Heart left ventricle (tissue), 16 donors: ENCODE measurements around the gene RNF130. TPM values are rescaled to one million over a fixed set of nuclear protein-coding genes. Genes with fewer than 3 reads are reported as not detected.

ENCODE experiments used
- ATAC-seq, 4 donors: fragments of 200-7000 bp; cut with Tn5 transposase; one replicate each; pipeline ENCODE4 v1.9.1; 2020 to 2022; ENCODE audit warnings: moderate library complexity in 4 of 4, mild to moderate bottlenecking in 3 of 4, moderate number of reproducible peaks in 1 of 4
- DNase-seq, 5 donors: peaks; one replicate each; pipeline ENCODE4 v3.0.0-alpha.2; 2020
- H3K27ac ChIP-seq, 12 donors: fragments of 200-600 bp; sonication (generic) in 4 of 12; one replicate each; pipeline versions ENCODE4 v1.5.0 to v1.8.0; 2016 to 2022; ENCODE audit warnings: mild to moderate bottlenecking in 2 of 12
- H3K27me3 ChIP-seq, 9 donors: fragments of 200-600 bp; sonication (generic) in 2 of 9; one replicate each; pipeline versions ENCODE4 v1.5.1 to v1.8.0; 2016 to 2022; ENCODE audit warnings: mild to moderate bottlenecking in 3 of 9
- H3K36me3 ChIP-seq, 9 donors: fragments of 200-600 bp; sonication (generic) in 2 of 9; one replicate each; pipeline versions ENCODE4 v1.5.0 to v1.8.0; 2018 to 2022; ENCODE audit warnings: mild to moderate bottlenecking in 2 of 9
- H3K4me1 ChIP-seq, 12 donors: fragments of 200-600 bp; sonication (generic) in 4 of 12; one replicate each; pipeline versions ENCODE4 v1.5.0 to v1.8.0; 2016 to 2022; ENCODE audit warnings: mild to moderate bottlenecking in 3 of 12
- H3K4me3 ChIP-seq, 12 donors: fragments of 200-600 bp; sonication (generic) in 4 of 12; one replicate each; pipeline versions ENCODE4 v1.5.0 to v1.8.0; 2017 to 2022; ENCODE audit warnings: mild to moderate bottlenecking in 9 of 12, moderate library complexity in 4 of 12
- H3K9me3 ChIP-seq, 12 donors: fragments of 200-600 bp; sonication (generic) in 4 of 12; one replicate each; pipeline versions ENCODE4 v1.5.0 to v1.8.0; 2016 to 2022; ENCODE audit warnings: mild to moderate bottlenecking in 1 of 12
- POLR2A ChIP-seq, 2 donors: fragments of 450-650 bp; IDR thresholded peaks; one replicate each; pipeline ENCODE4 v1.6.1; 2017; ENCODE audit warnings: antibody characterized with exemption in 2 of 2, mild to moderate bottlenecking in 2 of 2, moderate library complexity in 2 of 2
- WGBS, 4 donors: extraction: QIAGEN DNeasy Blood & Tissue Kit in 2 of 4; methylation state at CpG; one replicate each; pipeline versions ENCODE4 v1.1.5 to v1.1.7; 2013 to 2018; 5-methylcytosine and 5-hydroxymethylcytosine counted together
- intact Hi-C, 10 donors: fragments of 100-400 bp; cut with DNase I; formaldehyde crosslinking; loops; one replicate each; pipeline versions ENCODE4 v1.11.1 to v1.14.2; 2022
- polyA plus RNA-seq, 2 donors: library from polyadenylated mRNA; stranded (reverse); fragments of 200-250 nt; gene quantifications; one replicate each; pipeline ENCODE4 v1.2.3, GENCODE V29; 2013
- total RNA-seq, 9 donors: library from RNA; depleted of rRNA in 2 of 9; stranded (reverse); fragments of >200 nt in 2 of 9; fragmentation: NEBNext Ultra II Directional in 3 of 9; extraction: Animal tissue kit (Norgen Biotek cat#: 25700) in 3 of 9; gene quantifications; one replicate each; pipeline versions ENCODE4 v1.1.0 to v1.2.4, GENCODE V29; 2016 to 2023
- TF ChIP-seq, protein P1 (sequence below), 12 donors: fragments of 200-600 bp; sonication (generic) in 4 of 12; IDR thresholded peaks; one replicate each; pipeline versions ENCODE4 v1.5.0 to v1.8.0; 2018 to 2022; ENCODE audit warnings: antibody characterized with exemption in 12 of 12, mild to moderate bottlenecking in 5 of 12
- donor health status: ischemic (EF 13 %, LVEDD 7.1; RV severe dilation, severe dysfunction).
- donor health status: healthy with polysubstance abuse.
- donor health status: DM: no; HTN: yes; CAD: no.
- donor health status: DM: no; HTN: no; CAD: no.
- donor health status: ischemic (EF 25% LVEDD 6.9; RV normal size, moderate dysfunction).
- donor health status: ischemic (EF 25% LVEDD 5.7; RV mildly dilated, moderate dysfunction).
- donor health status: healthy.
- donor health status: DM: yes; HTN: yes; CAD: no.
- donor health status: ischemic (EF 35%, LVEDD 5.7; RV mildly dilated, moderate dysfunction).
- donor health status: nonischemic (EF 11% LVEDD 7.7; RV severe dilation, severe dysfunction).
- donor health status: DM: yes; HTN: yes; CAD: no.
- donor health status: PGD.
- donor health status: ischemic (EF 29% LVEDD 5.4; RV normal size, mild dysfunction).
- donor health status: nonischemic (EF 23%, LVEDD 6.1; RV moderate dilation, normal function).

The RNF130 gene
- total and polyA plus RNA-seq, 11 donors = 26.3 to 76.2 (median 38.7) TPM

DNA sequence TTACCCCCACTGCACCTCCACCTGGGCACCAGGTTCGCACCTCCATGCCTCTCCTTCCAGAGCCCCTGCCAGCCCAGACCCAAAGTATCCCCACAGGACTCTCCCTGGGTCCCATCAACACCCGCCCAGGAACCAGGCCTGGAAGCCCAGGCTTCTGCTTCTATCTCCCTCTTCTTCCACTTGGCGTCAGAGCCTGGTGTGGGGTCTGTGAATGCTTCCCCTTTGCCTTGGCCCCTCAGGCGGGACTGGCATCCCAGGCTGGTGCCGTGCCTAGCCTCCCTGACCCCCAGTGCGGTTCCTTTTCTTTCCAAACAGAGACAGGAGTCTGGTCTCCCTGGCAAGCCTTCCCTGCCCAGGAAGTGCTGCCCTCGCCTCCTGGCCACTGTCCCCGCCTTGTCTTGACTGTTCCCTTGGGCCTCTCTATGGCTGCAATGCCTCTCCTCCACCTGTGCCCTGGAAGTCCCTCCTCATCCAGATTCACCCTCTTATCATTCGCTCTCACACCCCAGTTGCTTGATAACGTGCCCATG lies 156.1 kb downstream of the RNF130 start:
- 89 to 94% (median 92%) methylated on average over 10 of the region's 10 CpGs for WGBS, 4 donors

DNA sequence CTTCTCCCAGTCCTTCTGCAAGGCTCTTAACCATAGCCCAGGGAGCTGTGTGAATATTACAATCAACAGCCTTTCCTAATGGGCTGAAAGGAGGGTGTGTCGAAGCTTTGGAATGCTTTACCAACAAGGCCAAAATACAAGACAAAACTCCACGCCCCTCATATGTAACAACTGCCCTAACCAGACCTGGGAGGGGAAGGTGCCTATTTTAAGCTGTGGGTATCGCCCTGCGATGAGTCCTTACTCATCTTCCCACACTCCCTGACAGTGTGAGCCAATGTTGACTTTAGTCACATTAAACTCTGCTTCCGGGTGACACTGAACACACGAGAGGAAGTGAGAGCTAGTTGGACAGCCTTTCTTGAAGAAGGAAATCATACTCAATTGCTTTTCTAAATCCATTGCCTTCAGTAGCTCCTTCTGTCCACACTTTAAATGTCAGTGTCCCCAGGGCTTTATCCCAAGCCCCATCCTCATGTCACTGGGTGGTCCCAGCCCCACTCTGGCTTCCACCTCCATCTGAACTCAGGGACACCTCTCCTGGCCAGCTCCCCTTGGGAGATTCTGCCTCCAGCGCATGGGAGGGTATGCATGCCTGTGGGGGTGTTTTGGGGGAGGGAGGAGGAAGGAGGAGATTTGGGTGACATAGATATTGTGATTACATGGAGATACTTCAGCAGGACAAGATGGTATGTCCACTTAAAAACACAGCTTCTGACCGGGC lies 157.4 kb downstream of the RNF130 start:
- WGBS, 4 donors = 62 to 75% (median 68%) methylated on average over 8 of the region's 8 CpGs
- no peaks in the 10 kb centered on the region for H3K9me3 ChIP-seq
- intact Hi-C loops = loop anchor here in 1 of 10 donors (10.0 kb wide), 1 partner anchor 181 kb away; no protein-coding TSS in a partner anchor
- H3K4me1 ChIP-seq = peaks cover 0 to 15% (median 0%) of the 10 kb centered on the region in 12 donors
- no peak overlapping the region for H3K4me3 ChIP-seq
- H3K27me3 ChIP-seq = no peaks in the 10 kb centered on the region
- peak in 3 of 4 donors; percentile 39 to 64 (median 58) for ATAC-seq
- no peak for DNase-seq
- H3K36me3 ChIP-seq = no peaks in the 10 kb centered on the region
- H3K27ac ChIP-seq = peak overlapping the region in 1 of 12 donors; percentile 49
- TF ChIP-seq, protein P1, sequence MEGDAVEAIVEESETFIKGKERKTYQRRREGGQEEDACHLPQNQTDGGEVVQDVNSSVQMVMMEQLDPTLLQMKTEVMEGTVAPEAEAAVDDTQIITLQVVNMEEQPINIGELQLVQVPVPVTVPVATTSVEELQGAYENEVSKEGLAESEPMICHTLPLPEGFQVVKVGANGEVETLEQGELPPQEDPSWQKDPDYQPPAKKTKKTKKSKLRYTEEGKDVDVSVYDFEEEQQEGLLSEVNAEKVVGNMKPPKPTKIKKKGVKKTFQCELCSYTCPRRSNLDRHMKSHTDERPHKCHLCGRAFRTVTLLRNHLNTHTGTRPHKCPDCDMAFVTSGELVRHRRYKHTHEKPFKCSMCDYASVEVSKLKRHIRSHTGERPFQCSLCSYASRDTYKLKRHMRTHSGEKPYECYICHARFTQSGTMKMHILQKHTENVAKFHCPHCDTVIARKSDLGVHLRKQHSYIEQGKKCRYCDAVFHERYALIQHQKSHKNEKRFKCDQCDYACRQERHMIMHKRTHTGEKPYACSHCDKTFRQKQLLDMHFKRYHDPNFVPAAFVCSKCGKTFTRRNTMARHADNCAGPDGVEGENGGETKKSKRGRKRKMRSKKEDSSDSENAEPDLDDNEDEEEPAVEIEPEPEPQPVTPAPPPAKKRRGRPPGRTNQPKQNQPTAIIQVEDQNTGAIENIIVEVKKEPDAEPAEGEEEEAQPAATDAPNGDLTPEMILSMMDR (IDR thresholded peaks at IDR 0.05) = no peak
- no peak for TF ChIP-seq POLR2A (IDR thresholded peaks at IDR 0.05)

More for the DNA sequence above, 156.1 kb downstream of the RNF130 start:
- Histone ChIP-seq H3K9me3 (no peaks in the 10 kb centered on the region), H3K27me3 (no peaks in the 10 kb centered on the region), H3K27ac (no peak overlapping the region), H3K4me1 (peaks cover 0 to 15% (median 0%) of the 10 kb centered on the region in 12 donors), H3K4me3 (no peak overlapping the region), H3K36me3 (no peaks in the 10 kb centered on the region)
- TF ChIP-seq, protein P1 (IDR thresholded peaks at IDR 0.05) = no peak
- TF ChIP-seq POLR2A (IDR thresholded peaks at IDR 0.05) = no peak
- intact Hi-C loops = loop anchor here in 1 of 10 donors (10.0 kb wide), 1 partner anchor 179 kb away; no protein-coding TSS in a partner anchor
- ATAC-seq (no peak), DNase-seq (no peak)

DNA sequence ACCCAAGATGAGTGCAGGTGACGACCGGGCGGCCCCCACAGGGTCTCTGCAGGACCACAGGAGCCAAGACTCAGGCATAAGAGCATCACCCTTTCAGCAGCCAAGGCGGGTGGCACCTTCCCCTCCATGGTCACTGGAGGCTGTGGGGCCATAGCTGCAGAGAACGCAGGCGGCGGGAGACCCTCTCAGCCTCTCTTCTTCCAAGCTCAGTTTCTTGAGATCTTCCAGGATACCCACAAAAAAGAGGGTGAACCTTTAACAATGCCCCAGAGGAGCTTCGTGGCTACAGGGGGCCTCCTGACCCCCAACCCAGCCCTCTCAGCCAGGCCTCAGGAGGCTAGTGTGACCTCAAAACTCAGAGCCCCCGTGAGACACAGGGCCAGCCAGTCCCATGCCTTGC lies 158.1 kb downstream of the RNF130 start:
- H3K9me3 ChIP-seq = no peaks in the 10 kb centered on the region
- H3K27ac ChIP-seq = no peak overlapping the region
- no peaks in the 10 kb centered on the region for H3K27me3 ChIP-seq
- intact Hi-C loops = loop anchor here in 1 of 10 donors (10.0 kb wide), 1 partner anchor 181 kb away; no protein-coding TSS in a partner anchor
- no peak for TF ChIP-seq POLR2A (IDR thresholded peaks at IDR 0.05)
- TF ChIP-seq, protein P1 (IDR thresholded peaks at IDR 0.05) = no peak
- 86 to 95% (median 90%) methylated on average over 9 of the region's 9 CpGs for WGBS, 4 donors
- no peak for ATAC-seq
- peaks cover 0 to 17% (median 3%) of the 10 kb centered on the region in 12 donors for H3K4me1 ChIP-seq
- no peak overlapping the region for H3K4me3 ChIP-seq
- DNase-seq = no peak
- H3K36me3 ChIP-seq = no peaks in the 10 kb centered on the region

DNA sequence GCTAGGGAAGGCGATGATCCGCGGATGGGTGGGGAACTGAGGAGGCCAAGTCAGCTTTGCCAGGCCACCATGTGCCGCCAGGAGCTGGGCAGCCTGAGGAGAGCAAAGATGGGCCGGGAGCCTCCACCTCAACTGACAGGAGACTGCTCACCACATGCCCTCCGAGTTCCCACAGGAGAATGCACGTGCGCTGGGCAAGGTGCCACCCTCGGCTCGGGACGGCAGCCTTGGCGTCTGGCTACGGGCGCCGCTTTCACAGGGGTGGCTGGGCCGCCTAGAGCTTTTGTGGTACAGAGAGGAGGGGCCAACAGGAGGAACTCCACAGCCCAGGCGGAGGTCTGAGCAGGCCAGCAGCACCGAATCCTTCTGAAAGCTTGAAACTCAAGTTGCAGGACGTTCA lies 158.6 kb downstream of the RNF130 start:
- Histone ChIP-seq H3K27me3 (no peaks in the 10 kb centered on the region), H3K4me3 (no peak overlapping the region), H3K4me1 (peaks cover 0 to 22% (median 7%) of the 10 kb centered on the region in 12 donors), H3K9me3 (no peaks in the 10 kb centered on the region), H3K27ac (no peak overlapping the region), H3K36me3 (no peaks in the 10 kb centered on the region)
- ATAC-seq (no peak), DNase-seq (no peak)
- TF ChIP-seq, protein P1 (IDR thresholded peaks at IDR 0.05) = no peak
- TF ChIP-seq POLR2A (IDR thresholded peaks at IDR 0.05) = no peak
- 88 to 94% (median 92%) methylated on average over 19 of the region's 19 CpGs for WGBS, 4 donors
- intact Hi-C loops = loop anchor here in 1 of 10 donors (10.0 kb wide), 1 partner anchor 182 kb away; no protein-coding TSS in a partner anchor
